Loucy (cell line): Measurements from ENCODE around the gene LPP.

Source experiments
- H2AFZ ChIP-seq: fragments of 200-600 bp; sonication (generic); 2 replicates; pipeline ENCODE4 v1.6.0; 2016; ENCODE audit warnings: antibody characterized with exemption, mild to moderate bottlenecking, low read length, moderate library complexity
- H3F3A ChIP-seq: fragments of 200-600 bp; 2 replicates; pipeline ENCODE4 v1.6.0; 2016; ENCODE audit warnings: antibody characterized with exemption, low read depth, mild to moderate bottlenecking
- H3K27me3 ChIP-seq: fragments of 200-600 bp; sonication (generic); 2 replicates; pipeline ENCODE4 v1.6.1; 2014; ENCODE audit warnings: low read length, mild to moderate bottlenecking; ENCODE audit not compliant: insufficient read depth, poor library complexity, severe bottlenecking
- H3K36me3 ChIP-seq: fragments of 200-600 bp; sonication (generic); 2 replicates; pipeline ENCODE4 v1.6.1; 2016; ENCODE audit warnings: low read length; ENCODE audit not compliant: insufficient read depth
- H3K4me1 ChIP-seq: fragments of 200-600 bp; sonication (generic); 2 replicates; pipeline ENCODE4 v1.5.1; 2014; ENCODE audit warnings: low read length, mild to moderate bottlenecking; ENCODE audit not compliant: insufficient read depth, poor library complexity, severe bottlenecking
- H3K4me2 ChIP-seq: fragments of 200-600 bp; sonication (generic); 2 replicates; pipeline ENCODE4 v1.6.0; 2014; ENCODE audit warnings: antibody characterized with exemption, low read length, low read depth, mild to moderate bottlenecking; ENCODE audit not compliant: poor library complexity, severe bottlenecking
- H3K4me3 ChIP-seq: fragments of 200-600 bp; sonication (generic); 2 replicates; pipeline ENCODE4 v1.5.1; 2014; ENCODE audit warnings: low read length, mild to moderate bottlenecking, mixed read lengths; ENCODE audit not compliant: poor library complexity, severe bottlenecking
- H3K79me2 ChIP-seq: fragments of 200-600 bp; sonication (generic); 2 replicates; pipeline ENCODE4 v1.6.1; 2014; ENCODE audit warnings: low read length; ENCODE audit not compliant: insufficient read depth
- H3K9ac ChIP-seq: fragments of 200-600 bp; sonication (generic); 2 replicates; pipeline ENCODE4 v1.6.0; 2014; ENCODE audit warnings: mild to moderate bottlenecking, low read depth, low read length, moderate library complexity; ENCODE audit not compliant: poor library complexity, severe bottlenecking
- H3K9me2 ChIP-seq: fragments of 200-600 bp; sonication (generic); replicated peaks from 2 replicates; pipeline ENCODE4 v1.6.1; 2016; ENCODE audit warnings: low read depth, low read length, mixed read lengths
- H3K9me3 ChIP-seq: fragments of 200-600 bp; sonication (generic); 2 replicates; pipeline ENCODE4 v1.6.1; 2014; ENCODE audit warnings: mild to moderate bottlenecking, antibody characterized with exemption, low read length, low read depth; ENCODE audit not compliant: insufficient read depth
- H4K20me1 ChIP-seq: fragments of 200-600 bp; sonication (generic); 2 replicates; pipeline ENCODE4 v1.6.0; 2014; ENCODE audit warnings: antibody characterized with exemption, low read length, mild to moderate bottlenecking; ENCODE audit not compliant: insufficient read depth, poor library complexity, severe bottlenecking
- CTCF ChIP-seq: fragments of 200-600 bp; sonication (generic); conservative IDR thresholded peaks from 2 replicates; pipeline ENCODE4 v1.5.1; 2014; ENCODE audit warnings: mild to moderate bottlenecking, antibody characterized with exemption, low read length
- EZH2phosphoT487 ChIP-seq: fragments of 200-600 bp; IDR thresholded peaks from 2 replicates; pipeline ENCODE4 v1.6.1; 2018; ENCODE audit warnings: antibody characterized with exemption, mild to moderate bottlenecking, moderate library complexity, borderline replicate concordance

The LPP gene

GRCh38 chr3:188180114-188180513 lies 26.2 kb downstream of the LPP start:
- Histone ChIP-seq H3K36me3 (no peaks in the 10 kb centered on the region), H3K4me3 (no peak overlapping the region), H3K9ac (no peak overlapping the region), H3K9me2 (no peaks in the 10 kb centered on the region), H3K4me2 (no peak overlapping the region), H3K79me2 (peaks cover 50% of the 10 kb centered on the region), H3K4me1 (peaks cover 9% of the 10 kb centered on the region), H3K9me3 (no peaks in the 10 kb centered on the region), H2AFZ (no peak overlapping the region), H3K27me3 (no peaks in the 10 kb centered on the region), H4K20me1 (no peaks in the 10 kb centered on the region), H3F3A (no peaks in the 10 kb centered on the region)
- TF ChIP-seq CTCF (no peak), EZH2phosphoT487 (no peak)

- no peaks in the 10 kb centered on the region for H3K9me2 ChIP-seq
- peaks cover 32% of the 10 kb centered on the region for H3K4me1 ChIP-seq
- no peaks in the 10 kb centered on the region for H3K27me3 ChIP-seq
- 0 out of 2 replicates have a peak, but pooled peaks cover 3% of the 10 kb centered on the region for H3F3A ChIP-seq
- no peak overlapping the region for H3K4me3 ChIP-seq
- no peak overlapping the region for H3K4me2 ChIP-seq
- TF ChIP-seq CTCF, result no peak
- no peak for TF ChIP-seq EZH2phosphoT487
- no peaks in the 10 kb centered on the region; the same call in none of the 2 replicates for H3K36me3 ChIP-seq
- no peaks in the 10 kb centered on the region for H3K9me3 ChIP-seq
- H2AFZ ChIP-seq, result no peak overlapping the region
- H3K9ac ChIP-seq, result no peak overlapping the region
- H4K20me1 ChIP-seq, result peaks cover 13% of the 10 kb centered on the region
- peaks cover 47% of the 10 kb centered on the region for H3K79me2 ChIP-seq
These were observed 29.5 kb downstream of the LPP start for GRCh38 chr3:188183452-188183851.

GRCh38 chr3:188184160-188184559 lies 30.2 kb downstream of the LPP start:
- Histone ChIP-seq H3K4me1 (peaks cover 32% of the 10 kb centered on the region), H3K9me2 (no peaks in the 10 kb centered on the region), H3K36me3 (no peaks in the 10 kb centered on the region; the same call in none of the 2 replicates), H3K4me3 (no peak overlapping the region), H3K9ac (no peak overlapping the region), H3K9me3 (no peaks in the 10 kb centered on the region), H4K20me1 (peaks cover 13% of the 10 kb centered on the region), H3F3A (0 out of 2 replicates have a peak, but pooled peaks cover 3% of the 10 kb centered on the region), H3K27me3 (no peaks in the 10 kb centered on the region), H3K4me2 (no peak overlapping the region), H3K79me2 (peaks cover 49% of the 10 kb centered on the region), H2AFZ (no peak overlapping the region)
- no peak for TF ChIP-seq CTCF
- no peak for TF ChIP-seq EZH2phosphoT487
